NCI-H1436 (cell line): ENCODE measurements around the gene ZBTB38.

Experiments
- DNase-seq: peaks from one replicate; lab custom pipeline; 2025; lab: John Stamatoyannopoulos, UW

Gene ZBTB38

GRCh38 chr3:141367038-141367730 lies 1.1 kb upstream of the ZBTB38 start:
- no peak for DNase-seq

GRCh38 chr3:141368925-141369794 lies 856 bp downstream of the ZBTB38 start:
- no peak for DNase-seq

- DNase-seq, result peak; percentile 68
Measured at GRCh38 chr3:141370065-141370533, 1.8 kb downstream of the ZBTB38 start.

GRCh38 chr3:141371882-141372281 lies 3.6 kb downstream of the ZBTB38 start:
- DNase-seq, result no peak

- no peak for DNase-seq
Measured at GRCh38 chr3:141372656-141373055, 4.4 kb downstream of the ZBTB38 start.

- DNase-seq, result no peak
Measured at GRCh38 chr3:141373232-141373631, 4.9 kb downstream of the ZBTB38 start.

GRCh38 chr3:141373768-141374526 lies 5.6 kb downstream of the ZBTB38 start:
- no peak for DNase-seq

- DNase-seq, result no peak
Measured at GRCh38 chr3:141375381-141376301, 7.3 kb downstream of the ZBTB38 start.

- DNase-seq, result no peak
Measured at GRCh38 chr3:141377377-141377776, 9.1 kb downstream of the ZBTB38 start.

GRCh38 chr3:141378556-141378955 lies 10.3 kb downstream of the ZBTB38 start:
- DNase-seq, result no peak

GRCh38 chr3:141379250-141379966 lies 11.1 kb downstream of the ZBTB38 start:
- DNase-seq, result no peak

GRCh38 chr3:141380279-141380678 lies 12.0 kb downstream of the ZBTB38 start:
- no peak for DNase-seq

- no peak for DNase-seq
Measured at GRCh38 chr3:141380987-141381386, 12.7 kb downstream of the ZBTB38 start.

GRCh38 chr3:141382571-141382970 lies 14.3 kb downstream of the ZBTB38 start:
- no peak for DNase-seq

- DNase-seq, result peak; percentile 44
Measured at GRCh38 chr3:141383555-141384129, 15.3 kb downstream of the ZBTB38 start.

GRCh38 chr3:141384157-141384556 lies 15.9 kb downstream of the ZBTB38 start:
- no peak for DNase-seq

- no peak for DNase-seq
Measured at GRCh38 chr3:141384575-141384974, 16.3 kb downstream of the ZBTB38 start.

- no peak for DNase-seq
Measured at GRCh38 chr3:141385406-141386125, 17.3 kb downstream of the ZBTB38 start.

GRCh38 chr3:141386126-141386488 lies 17.8 kb downstream of the ZBTB38 start:
- no peak for DNase-seq
